WI38 (cell line): ENCODE data around the gene EIF3F.
A peak's percentile ranks its signal among the peaks of the same experiment; 100 is the strongest.

Source experiments
- H3K4me3 ChIP-seq: 2 replicates; pipeline ENCODE4 v1.5.1; 2011; ENCODE audit warnings: low read depth, mild to moderate bottlenecking, control low read depth, low read length
- CTCF ChIP-seq: IDR thresholded peaks from 2 replicates; pipeline ENCODE4 v1.5.1; 2012; ENCODE audit warnings: low read depth, mild to moderate bottlenecking, control low read depth, low read length

The EIF3F gene

DNA sequence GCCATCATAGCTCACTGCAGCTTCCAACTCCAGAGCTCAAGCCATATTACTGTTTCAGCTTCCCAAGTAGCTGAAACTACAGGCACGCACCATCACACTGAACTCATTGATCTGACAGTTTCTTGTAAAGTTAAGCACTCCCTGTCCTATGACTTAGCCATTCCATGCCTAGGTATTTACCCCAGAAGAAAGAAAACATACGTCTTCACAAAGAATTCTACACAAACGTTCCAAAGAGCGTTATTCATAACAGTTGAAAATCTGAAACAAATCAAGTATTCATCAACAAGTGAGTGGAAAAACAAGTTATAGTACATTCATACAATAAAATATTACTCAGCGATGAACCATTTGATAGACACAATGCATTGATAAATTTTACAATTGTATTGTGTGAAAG, 14.1 kb upstream of the EIF3F start:
- no peak for TF ChIP-seq CTCF

GRCh38 chr11:7974668-7975067, 12.5 kb upstream of the EIF3F start:
- no peak for TF ChIP-seq CTCF
- no peak overlapping the region for H3K4me3 ChIP-seq

More for the DNA sequence above, 14.1 kb upstream of the EIF3F start:
- no peak overlapping the region for H3K4me3 ChIP-seq

DNA sequence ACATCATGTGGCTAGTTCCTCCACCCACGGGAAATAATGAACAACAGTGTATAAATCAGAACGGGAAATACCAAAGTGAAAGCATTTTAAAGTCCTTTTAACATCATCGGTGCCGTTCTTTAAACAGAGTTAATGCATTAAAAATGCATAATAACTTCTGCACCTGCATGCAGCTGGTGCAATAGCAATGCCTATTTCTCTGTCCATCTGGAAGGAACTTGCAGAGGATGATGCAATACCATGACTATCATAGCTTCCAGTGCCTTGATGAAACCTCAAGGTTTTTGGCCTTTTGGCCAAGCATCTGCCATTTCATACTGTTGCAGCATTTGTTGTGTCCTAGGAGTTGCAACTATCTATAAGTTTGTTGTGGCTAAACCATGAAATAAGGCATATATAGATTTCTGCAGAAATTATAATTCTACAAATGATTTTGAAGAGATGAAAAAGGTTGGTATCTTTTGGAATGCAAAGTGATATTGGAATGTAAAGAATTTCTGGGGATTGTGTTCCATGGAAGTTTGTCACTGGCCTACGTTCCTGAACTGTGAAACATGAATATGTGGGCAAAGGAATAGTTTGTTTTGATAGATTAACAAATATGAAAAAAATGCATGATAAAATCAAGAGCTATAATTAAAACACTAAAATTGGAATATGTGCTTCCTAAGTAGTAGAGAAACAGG, 9.8 kb upstream of the EIF3F start:
- no peak for TF ChIP-seq CTCF
- peak overlapping the region; percentile 2; the same call in 1 of the 2 replicates for H3K4me3 ChIP-seq

DNA sequence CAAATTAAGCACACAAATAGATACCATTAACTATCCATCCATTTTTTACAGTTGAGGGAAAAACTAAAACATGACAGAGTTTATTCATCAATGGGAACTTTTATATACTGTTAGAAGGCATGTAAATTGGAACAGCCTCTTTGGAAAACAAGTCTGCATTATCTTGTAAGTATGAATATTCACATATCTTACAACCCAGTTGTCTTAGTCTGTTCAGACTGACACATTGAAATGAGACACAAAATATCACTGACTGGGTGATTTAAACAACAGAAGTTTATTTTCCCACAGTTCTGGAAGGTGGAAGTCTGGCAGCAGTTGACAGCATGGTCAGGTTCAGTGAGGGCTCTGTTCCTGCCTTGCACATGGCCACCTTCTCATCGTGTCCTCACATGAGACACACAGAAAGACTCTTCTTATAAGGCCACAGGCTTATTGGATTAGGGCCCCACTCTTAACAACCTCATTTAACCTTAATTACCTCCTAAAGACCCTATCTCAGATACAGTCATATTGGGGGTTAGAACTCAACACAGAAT, 5.4 kb upstream of the EIF3F start:
- TF ChIP-seq CTCF, result no peak
- H3K4me3 ChIP-seq, result no peak overlapping the region

DNA sequence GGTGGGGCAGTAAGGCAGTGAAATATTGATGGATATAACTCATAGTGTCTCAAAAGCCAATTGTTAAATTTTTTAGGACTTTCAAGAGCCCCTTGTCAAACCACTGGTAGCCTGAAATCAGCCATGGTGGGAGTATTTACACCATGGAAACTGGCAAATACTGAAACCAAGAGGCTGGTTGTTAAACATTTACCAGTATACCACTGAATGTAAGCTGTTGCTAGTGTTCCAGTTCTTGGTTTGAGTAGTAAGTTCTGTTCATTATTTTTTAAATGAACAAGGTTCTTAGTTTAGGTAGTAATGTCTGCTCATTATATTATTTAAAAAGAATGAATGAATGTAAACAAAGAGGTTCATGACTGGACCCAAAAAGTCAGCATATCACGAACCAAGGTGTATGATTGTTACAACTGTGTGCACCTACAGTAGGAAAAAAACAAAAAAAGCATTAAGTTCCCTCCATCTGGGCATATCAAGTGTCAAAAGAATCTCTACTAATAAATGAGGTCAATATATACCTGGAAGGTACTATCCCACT, 4.5 kb upstream of the EIF3F start:
- no peak for TF ChIP-seq CTCF

GRCh38 chr11:7983832-7984590, 3.1 kb upstream of the EIF3F start:
- H3K4me3 ChIP-seq, result no peak overlapping the region
- TF ChIP-seq CTCF, result no peak

More for the DNA sequence above, 4.5 kb upstream of the EIF3F start:
- H3K4me3 ChIP-seq, result no peak overlapping the region

DNA sequence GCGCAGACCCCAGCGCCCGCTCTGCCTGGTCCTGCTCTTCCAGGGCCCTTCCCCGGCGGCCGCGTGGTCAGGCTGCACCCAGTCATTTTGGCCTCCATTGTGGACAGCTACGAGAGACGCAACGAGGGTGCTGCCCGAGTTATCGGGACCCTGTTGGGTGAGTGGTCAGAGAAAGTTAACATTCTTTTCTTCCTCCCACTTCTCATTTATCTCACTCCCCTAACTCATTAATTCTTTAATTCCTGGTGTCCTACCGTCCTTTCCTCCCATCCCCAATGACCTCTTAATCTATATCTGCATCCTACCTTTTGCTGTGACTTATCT, 385 bp downstream of the EIF3F start:
- peak overlapping the region; percentile 78 for H3K4me3 ChIP-seq
